GM18508 (cell line): ENCODE measurements around the gene LRP1B.

Experiments used
- ATAC-seq: cut with Tn5 transposase; IDR thresholded peaks from one replicate; pipeline ENCODE4 v1.9.1; 2021; ENCODE audit warnings: moderate number of reproducible peaks; ENCODE audit not compliant: insufficient read depth, unreplicated experiment

The LRP1B gene

DNA sequence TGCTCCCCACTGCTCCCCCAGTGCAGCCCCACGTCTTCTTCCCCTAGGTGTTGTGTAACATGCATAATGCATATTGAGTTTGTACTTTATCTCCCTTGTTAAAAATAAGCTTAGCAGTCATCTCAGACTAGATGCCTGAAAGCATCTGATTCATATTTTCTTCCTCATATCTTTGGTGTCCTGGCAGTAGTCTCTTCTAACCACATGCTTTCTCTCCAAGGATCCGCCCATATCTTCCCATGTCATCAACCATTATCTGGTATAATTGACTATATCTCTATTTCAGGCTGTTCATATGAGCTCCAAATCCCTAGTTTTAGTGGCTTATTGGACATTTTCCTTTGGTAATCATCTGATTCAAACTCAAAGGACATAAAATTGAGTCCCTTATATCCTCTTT lies 426.3 kb downstream of the LRP1B start:
- no peak for ATAC-seq

DNA sequence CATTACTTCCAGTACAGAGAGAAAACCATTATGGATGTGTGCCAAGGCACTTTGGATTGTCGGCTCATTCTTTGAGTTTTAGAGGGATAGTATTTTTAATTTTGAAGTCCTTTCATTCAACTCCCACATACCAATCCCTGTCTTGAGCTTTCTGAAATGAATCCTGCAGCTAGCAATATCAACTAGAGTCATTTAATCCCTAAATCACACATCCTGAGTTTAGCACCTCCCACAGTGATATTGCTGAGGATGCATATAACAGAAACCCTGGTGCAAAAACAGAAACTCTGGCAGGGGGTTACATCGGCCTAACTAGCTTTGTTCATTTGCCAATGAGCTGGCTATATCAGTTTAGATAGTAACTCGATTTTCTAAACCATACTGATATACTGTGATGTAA lies 427.3 kb downstream of the LRP1B start:
- no peak for ATAC-seq

DNA sequence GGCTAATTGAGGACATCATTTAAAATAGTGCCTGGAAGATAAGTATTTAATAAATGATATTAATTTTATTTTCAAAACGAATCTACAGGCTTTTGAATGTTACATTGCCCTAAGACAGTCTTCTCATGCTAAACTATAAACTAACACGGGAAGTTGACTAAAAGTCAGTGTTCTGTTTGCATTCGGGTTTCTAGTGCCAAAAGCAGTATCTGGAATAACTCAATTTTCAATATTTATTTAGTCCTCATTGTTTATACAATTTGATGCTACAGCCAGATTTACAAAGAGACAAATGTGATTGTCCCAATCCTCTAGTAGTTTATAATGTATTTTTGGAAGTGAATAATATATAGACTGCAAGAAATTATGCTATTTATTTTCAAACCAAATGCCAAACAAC lies 429.2 kb downstream of the LRP1B start:
- ATAC-seq = no peak

DNA sequence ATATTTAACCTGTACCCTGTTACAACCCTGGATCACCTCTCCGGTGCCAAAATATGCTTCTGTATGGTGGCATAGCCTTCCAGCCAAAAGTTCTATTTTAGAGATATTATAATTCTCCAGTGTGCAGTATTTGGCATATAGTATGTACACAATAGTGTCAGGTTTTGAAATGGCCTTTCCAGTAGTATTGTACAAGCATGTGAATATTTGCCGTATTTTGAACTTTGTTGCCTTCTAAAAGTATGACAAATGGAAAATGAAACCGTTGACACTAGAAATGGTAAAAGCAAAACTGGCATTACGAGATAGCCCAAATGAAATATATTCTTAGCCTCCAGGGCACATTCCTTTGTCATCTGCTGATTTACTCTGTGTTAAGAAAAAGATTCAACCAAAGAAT lies 431.2 kb downstream of the LRP1B start:
- no peak for ATAC-seq

DNA sequence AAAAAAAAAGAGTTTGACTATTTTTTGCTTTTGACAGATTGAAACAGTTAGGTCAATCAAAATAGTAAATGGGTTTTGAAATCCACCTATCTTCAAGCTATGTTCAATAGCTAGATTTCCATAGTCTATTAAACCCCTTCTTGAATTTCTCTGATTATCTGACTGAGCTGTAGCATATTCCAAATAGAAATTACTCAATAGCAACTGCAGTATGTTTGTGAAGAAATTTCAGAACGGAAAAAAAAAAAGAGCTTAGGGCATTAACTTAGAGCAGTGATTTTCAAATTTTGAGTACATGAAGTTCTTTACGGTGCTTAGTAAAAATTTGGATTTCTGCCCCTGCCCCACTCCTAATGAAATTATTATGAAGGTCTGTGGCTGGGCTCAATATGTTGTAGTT lies 432.3 kb downstream of the LRP1B start:
- no peak for ATAC-seq

DNA sequence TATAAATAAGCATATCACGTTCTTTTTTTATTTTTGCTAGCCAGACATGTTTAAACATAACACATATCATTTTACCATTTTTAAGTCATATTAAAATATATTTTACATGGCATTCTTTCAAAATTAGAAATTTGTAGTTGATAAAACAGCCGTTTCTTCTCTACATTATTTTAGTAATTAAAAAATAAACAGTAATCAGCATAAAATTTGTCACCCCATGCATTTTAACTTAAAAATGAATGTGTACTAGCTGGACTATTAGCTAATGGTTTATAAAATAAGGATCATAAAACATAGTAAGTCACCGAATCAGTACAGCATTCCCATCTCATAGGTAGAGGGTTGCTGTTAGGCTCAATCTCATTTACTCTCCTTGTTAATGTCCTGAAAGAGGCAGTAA lies 433.8 kb downstream of the LRP1B start:
- ATAC-seq = no peak

DNA sequence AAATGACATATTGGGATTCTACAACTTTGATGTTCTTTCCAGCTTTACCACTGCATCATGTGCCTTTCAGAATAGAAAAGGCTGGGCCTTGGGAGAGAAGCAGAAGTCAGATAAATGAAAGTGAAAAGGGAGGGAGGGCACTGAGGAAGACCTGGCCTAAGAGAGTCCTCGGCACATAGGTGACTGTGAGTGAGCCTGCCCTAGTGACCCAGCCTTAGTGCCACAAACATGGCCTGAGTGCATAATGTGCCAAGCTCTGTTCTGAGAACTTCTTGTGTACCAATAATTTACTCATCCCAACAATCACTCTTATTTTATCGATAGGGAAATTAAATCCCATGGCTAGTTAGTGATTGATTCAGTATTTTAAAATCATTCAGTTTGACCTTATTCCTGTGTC lies 436.6 kb downstream of the LRP1B start:
- ATAC-seq = no peak

DNA sequence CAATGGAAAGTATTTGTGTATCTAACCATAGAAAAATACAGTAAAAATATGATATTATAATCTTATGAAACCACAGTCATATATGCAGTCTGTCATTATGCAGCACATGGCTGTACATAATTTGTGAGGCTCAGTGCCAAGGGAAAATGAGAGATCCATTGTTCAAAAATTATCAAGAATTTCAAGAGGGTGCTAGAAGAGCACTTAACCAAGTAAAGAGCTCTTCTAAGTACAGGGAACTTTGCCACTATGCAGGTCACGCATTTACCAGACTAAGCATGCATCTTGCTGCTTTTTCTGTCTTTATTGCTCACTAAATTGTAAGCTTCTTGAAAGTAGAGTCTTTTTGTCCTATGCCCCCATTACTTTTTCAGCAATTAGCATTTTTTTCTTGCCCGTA lies 438.0 kb downstream of the LRP1B start:
- ATAC-seq = no peak

DNA sequence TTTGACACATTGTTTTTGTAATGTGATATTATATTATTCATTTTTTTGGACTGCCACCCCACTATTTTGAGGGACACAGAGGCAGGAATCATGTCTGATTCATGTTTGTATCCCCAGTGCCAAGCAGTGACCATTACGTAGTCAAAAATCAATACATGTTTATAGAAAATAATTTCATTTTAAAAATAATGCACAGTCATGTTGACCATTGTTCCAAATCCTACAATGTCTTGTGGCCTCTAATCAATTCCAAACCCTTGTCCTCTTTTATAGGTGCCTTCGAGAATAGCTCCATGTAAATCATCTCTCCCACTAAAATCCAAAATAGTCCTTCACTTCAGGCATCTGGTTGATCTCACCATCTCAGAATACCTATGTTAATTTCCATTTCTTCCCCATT lies 454.7 kb downstream of the LRP1B start:
- no peak for ATAC-seq

DNA sequence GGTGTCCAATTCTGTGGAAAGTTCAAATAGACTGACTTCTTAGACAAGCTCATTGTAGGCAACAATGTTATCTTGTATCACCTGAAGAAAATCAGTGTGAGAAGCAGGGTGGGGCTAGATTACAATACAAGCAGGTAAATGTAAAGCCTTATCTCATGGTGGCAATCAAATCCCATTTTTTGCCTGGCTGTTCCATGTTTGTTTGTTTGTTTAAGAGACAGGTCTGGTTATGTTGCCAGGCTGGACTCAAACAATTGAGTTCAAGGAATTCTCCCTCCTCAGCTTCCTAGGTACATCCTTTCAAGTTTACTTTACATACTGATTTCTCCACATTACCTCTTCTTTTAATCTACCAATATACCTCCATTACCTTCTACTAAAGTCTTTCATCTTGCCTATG lies 464.6 kb downstream of the LRP1B start:
- ATAC-seq = no peak

DNA sequence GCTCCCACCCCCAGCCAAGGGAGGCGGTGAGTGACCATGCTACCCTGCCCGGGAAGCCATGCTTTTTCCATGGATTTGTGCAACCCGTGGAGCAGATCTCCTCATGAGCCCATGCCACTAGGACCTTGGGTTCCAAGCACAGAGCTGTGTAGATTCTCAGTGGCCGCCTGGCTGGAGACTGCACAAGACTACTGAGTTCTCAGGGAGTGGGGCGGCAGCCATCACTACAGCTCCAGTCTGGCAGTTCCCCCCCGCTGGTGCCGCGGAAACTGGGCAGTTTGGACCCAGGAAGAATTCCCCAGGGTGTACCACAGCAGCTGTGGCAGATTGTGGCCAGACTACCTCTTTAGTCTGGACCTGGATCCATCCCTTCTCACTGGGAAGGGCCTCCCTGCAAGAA lies 470.6 kb downstream of the LRP1B start:
- no peak for ATAC-seq

DNA sequence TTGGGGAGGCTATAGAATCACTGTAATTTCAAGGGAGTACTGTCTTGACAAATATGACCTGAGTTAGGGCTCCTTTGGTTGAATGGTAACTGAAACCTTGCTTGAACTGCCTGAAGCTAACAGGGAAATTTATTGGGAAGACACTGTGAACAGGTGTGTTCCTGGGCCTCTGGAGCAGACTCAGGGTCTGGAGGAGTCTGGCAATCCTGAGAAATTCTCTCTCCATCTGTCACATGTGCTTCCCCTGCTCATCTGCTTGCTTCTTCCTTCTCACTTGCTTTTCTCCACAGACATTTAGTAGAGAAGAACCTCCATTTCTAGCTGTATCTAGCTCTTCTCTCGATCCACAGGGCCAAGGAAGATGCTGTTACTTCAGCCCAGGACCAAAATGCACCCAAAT lies 476.5 kb downstream of the LRP1B start:
- ATAC-seq = no peak

DNA sequence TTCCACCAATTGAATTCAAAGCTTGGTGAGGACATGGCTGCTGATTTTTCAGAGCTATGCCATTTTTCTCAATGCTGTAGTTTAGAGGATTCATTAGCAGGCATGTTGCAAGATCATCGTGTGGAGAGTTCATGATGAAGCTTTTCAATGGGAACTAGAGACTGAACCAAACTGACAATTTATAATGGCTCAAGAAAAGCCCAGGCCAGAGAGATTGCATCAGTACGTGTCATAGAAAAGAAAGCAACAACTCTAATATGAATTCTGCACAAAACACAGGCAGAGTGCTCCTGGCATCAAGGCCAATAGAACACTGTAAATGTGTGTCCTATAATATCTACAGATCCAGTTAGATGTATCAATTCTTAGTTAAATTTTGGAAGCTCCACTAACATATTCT lies 477.6 kb downstream of the LRP1B start:
- ATAC-seq = no peak

DNA sequence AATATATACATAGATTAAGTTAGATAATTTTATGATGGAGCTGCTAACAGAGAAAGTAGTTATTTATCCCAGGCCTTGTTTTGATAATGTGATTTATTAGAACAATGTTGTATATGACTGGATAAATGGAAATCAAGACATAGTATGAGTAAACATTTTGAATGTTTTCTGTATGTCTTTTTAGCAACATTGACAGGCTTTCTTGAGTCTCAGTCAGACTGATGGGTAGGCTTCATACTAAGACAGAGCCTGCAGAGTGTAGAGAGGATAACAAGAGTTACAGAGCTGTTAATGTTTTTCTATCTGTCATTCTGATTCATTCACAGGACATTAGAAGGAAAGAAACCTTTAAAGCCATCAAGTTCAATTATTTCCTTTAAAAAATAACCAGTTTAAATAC lies 478.5 kb downstream of the LRP1B start:
- no peak for ATAC-seq

DNA sequence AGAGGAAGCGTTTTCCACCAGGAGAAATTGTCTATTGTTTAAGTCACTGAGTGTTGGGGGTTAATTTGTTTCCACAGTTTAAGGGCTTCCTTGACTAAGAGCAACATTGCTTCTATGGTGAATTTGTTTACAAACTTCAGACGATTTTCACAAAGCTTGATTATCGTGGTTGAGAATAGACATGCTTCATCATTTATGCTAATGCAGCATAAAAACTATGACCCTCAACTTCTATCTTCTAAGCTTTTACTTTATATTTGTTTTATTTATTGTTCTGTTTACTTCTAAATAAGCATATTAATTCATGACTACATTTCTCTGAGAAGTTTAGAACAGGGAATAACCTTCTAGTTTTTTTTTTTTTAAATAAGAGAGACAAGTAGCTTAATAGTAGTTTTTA lies 483.5 kb downstream of the LRP1B start:
- no peak for ATAC-seq

DNA sequence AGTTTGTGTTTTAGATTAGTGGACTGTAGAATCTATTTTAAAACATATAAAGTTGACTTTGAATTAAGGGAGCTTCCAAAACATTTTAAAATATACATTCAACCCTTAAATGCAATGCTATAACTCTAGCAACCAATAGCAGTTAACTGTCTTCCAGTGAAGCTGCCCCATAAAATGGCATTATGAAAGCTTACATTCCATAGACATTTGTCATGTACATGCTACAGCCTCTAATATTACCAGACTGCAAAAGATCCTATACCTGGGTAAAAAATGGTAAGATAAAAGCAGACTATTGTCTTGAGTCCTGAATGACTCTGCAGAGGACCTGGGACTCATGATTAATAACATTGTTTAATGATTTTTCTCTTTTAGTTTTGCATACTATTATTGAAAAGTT lies 489.4 kb downstream of the LRP1B start:
- no peak for ATAC-seq

DNA sequence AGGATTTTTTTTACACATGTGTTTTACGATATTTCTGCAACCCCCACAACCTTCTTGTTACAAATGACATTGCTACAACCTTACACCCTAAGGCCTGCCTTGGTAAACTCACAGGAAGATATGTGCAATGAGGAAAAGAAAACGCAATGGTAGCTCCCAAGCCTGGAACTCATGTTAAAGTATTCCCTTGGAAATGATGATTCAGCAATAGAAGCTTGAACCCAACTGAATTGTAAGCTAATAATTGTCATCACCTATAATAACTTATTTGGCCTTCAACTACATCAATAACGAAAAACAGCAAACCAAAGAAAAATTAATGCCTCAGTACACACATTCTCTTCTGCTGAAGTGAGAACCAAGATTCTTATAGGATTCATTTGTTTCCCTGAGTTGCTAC lies 491.0 kb downstream of the LRP1B start:
- no peak for ATAC-seq

DNA sequence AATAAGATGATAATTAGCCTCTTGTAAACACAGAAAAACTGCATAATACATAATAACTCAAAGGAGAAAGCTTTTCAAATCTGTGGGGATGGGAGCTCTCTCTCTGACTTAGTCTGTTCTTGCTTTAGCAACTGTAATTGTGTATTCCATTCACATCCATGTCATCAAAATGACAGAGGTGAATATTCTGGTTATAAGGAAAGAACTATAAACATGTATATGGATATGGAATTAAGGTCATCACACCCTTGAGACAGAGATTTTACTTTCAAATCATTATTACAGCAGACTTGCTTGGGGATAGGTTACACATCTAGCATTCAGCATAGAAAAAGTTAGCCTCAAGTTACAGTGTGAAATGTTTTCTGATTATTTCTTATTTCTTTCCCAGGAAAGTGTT lies 497.7 kb downstream of the LRP1B start:
- ATAC-seq = no peak

DNA sequence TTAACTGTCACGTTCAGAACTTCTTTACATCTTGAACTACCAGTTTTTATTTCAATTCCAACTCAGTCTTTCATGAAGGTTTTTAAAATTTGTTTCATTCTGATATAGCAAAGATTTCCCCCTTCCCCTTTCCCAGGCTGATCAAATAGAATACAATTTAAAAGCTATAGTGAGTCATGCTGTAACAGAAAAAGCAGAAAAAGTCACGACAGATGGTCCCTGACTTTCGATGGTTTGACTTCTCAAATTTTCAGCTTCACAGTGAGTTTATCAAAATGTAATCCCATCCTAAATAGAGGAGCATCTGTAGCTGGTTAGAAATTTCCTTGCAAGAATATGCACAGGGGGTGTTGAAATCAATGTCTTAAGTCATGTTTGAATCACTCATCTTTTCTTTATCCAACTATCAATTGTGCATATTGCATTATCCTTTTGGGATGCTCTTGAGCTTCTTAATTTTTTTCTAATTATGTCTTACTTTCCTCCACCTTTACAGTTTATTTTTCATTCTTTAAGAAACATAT lies 500.3 kb downstream of the LRP1B start:
- ATAC-seq = no peak

DNA sequence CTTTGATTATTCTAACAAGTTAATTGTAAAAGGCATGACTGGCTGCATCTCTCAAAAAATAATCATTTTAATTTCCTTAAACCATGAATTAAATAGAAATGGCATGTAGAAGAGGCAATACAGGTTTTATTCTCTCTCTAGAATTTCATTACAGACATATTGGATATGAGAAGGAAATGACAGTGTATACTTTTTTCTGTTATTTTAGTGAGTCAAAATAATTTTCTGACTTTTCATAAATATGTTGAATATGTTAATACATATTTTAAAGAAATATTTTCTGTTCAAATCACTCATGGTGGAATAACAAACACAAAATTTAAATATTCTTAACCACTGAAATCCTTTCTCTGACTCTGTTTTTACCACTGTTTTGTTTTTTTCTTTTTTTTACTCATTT lies 510.4 kb downstream of the LRP1B start:
- ATAC-seq = no peak

DNA sequence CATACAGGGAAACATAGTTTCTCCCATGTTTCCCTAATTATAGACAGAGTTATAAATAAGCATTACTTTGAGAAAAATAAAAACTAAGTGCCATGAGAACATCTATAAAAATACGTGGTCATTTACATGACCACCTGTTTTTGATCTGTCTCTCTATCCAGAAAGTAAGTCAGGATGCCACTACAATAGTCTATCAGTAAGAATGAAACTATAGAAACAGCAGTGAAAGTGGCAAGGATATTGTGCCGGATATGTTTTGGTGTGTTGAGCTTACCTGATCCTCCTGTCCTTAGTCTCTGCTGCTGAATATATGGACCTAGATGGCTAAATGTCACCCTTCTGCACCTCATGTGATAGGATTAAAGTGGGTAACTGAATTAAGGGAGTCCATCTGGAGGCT lies 512.4 kb downstream of the LRP1B start:
- no peak for ATAC-seq

DNA sequence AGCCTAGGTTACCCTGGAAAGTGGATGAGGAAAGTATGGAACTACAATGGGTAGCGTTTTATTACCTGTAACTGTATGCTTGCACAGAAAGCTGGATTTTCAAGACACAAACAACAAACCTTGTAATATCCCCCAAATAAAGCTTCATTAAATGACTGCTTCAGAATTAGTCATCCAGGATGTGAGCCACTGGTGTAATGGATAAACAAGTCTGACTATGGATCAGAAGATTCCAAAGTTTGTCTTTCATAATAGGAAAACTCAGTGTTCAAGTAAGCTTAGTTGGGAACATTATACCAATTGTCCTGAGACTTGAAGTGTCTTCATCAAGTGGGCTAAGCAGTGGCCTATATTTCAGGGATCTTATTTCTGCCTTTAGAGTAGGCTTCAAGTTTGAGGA lies 518.8 kb downstream of the LRP1B start:
- no peak for ATAC-seq

DNA sequence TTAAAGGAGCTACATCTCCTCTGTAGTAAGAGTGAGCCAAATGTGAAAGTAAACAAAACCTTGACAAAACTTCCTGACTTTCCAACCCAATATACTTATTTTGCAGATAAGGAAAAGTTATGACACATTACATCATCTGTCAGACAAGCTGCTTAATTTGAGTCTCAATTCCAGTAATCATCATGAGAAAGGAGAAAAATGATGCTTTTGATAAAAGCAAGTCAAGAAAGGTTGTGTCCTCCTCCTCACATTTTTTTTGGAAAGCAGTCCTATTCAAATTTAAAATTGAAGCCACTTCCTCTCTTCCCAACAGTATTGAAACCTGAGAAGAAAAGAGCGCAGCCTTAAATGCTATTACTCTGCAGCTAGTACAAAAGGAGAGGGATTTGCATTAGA lies 519.6 kb downstream of the LRP1B start:
- no peak for ATAC-seq
